ENCODE data around the gene TNFRSF18.

Gene TNFRSF18

GRCh38 chr1:1164701-1165451, 41.5 kb downstream of the TNFRSF18 start:
- no peak for DNase-seq (ENCODE audit: low read depth)

GRCh38 chr1:1164361-1164700, 42.1 kb downstream of the TNFRSF18 start:
- DNase-seq (ENCODE audit: low read depth): no peak

GRCh38 chr1:1163538-1164070, 42.8 kb downstream of the TNFRSF18 start:
- DNase-seq (ENCODE audit: low read depth): no peak

- no peak for DNase-seq (ENCODE audit: low read depth)
These were observed 43.5 kb downstream of the TNFRSF18 start for GRCh38 chr1:1162597-1163537.

- DNase-seq (ENCODE audit: low read depth): no peak
These were observed 44.7 kb downstream of the TNFRSF18 start for GRCh38 chr1:1161683-1162079.

- no peak for DNase-seq (ENCODE audit: low read depth)
These were observed 45.2 kb downstream of the TNFRSF18 start for GRCh38 chr1:1161078-1161682.

- no peak for DNase-seq (ENCODE audit: low read depth)
These were observed 46.0 kb downstream of the TNFRSF18 start for GRCh38 chr1:1160281-1160930.

- DNase-seq (ENCODE audit: low read depth): no peak
These were observed 48.3 kb downstream of the TNFRSF18 start for GRCh38 chr1:1157914-1158710.

- DNase-seq (ENCODE audit: low read depth): peak; percentile 61
These were observed 48.9 kb downstream of the TNFRSF18 start for GRCh38 chr1:1157426-1157913.

GRCh38 chr1:1157033-1157365, 49.4 kb downstream of the TNFRSF18 start:
- no peak for DNase-seq (ENCODE audit: low read depth)

- no peak for DNase-seq (ENCODE audit: low read depth)
These were observed 50.0 kb downstream of the TNFRSF18 start for GRCh38 chr1:1156140-1157032.

- no peak for DNase-seq (ENCODE audit: low read depth)
These were observed 51.1 kb downstream of the TNFRSF18 start for GRCh38 chr1:1155258-1155657.

- no peak for DNase-seq (ENCODE audit: low read depth)
These were observed 52.5 kb downstream of the TNFRSF18 start for GRCh38 chr1:1153874-1154273.
